SK-N-SH treated with all-trans-retinoic acid at 6 μM for 48 hours (cell line): Measurements from ENCODE around the gene ZNF680.

ENCODE experiments used
- ESRRG ChIP-seq: fragments of 250-450 bp; sonication (Bioruptor Pico); IDR thresholded peaks from 2 replicates; pipeline ENCODE4 v1.6.1; 2021; ENCODE audit warnings: mild to moderate bottlenecking
- PPARA ChIP-seq: fragments of 250-450 bp; sonication (Bioruptor Pico); IDR thresholded peaks from 2 replicates; pipeline ENCODE4 v1.5.0; 2020; ENCODE audit warnings: mild to moderate bottlenecking, borderline replicate concordance

DNA sequence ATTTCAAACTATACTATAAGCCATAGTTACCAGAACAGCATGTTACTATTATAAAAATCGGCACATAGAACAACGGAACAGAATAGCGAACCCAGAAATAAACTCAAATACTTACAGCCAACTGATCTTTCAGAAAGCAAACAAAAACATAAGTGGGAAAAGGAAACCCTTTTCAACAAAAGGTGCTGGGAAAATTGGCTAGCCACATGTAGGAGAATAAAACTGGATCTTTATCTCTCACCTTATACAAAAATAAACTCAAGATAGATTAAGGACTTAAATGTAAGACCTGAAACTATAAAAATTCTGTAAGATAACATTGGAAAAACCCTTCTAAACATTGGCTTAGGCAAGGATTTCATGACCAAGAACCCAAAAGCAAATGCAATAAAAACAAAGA, 29.1 kb downstream of the ZNF680 start:
- no peak for TF ChIP-seq PPARA (CRISPR knock-in tag)
- no peak for TF ChIP-seq ESRRG (CRISPR knock-in tag)
